ENCODE measurements around the gene NAT16.
"Not testable (repeated sequence)": the region's sequence is repeated elsewhere in the genome, so short reads cannot be mapped to it uniquely, and the experiment has no call there.

The NAT16 gene

GRCh38 chr7:101156866-101157589 lies 23.1 kb downstream of the NAT16 start:
- no peak for DNase-seq

GRCh38 chr7:101156277-101156676 lies 23.8 kb downstream of the NAT16 start:
- no peak for DNase-seq

- DNase-seq = no peak
Measured at GRCh38 chr7:101155303-101155702, 24.8 kb downstream of the NAT16 start.

- no peak for DNase-seq
Measured at GRCh38 chr7:101154693-101155102, 25.4 kb downstream of the NAT16 start.

GRCh38 chr7:101153969-101154692 lies 26.0 kb downstream of the NAT16 start, which contains the start of gene AP1S1:
Gene AP1S1 (plus strand): TSS chr7:101154476. CDS start chr7:101154515, 39 bp downstream.
- DNase-seq = peak; percentile 97

- no peak for DNase-seq
Measured at GRCh38 chr7:101151908-101152651, 28.0 kb downstream of the NAT16 start.

GRCh38 chr7:101140746-101141382 lies 39.2 kb downstream of the NAT16 start:
- no peak for DNase-seq

- DNase-seq = no peak
Measured at GRCh38 chr7:101140339-101140699, 39.8 kb downstream of the NAT16 start.

- DNase-seq = peak; percentile 97
Measured at GRCh38 chr7:101138213-101138870, 41.8 kb downstream of the NAT16 start.

GRCh38 chr7:101137651-101138212 lies 42.4 kb downstream of the NAT16 start:
- no peak for DNase-seq

- DNase-seq = no peak
Measured at GRCh38 chr7:101134399-101134980, 45.6 kb downstream of the NAT16 start.

- DNase-seq = no peak
Measured at GRCh38 chr7:101133621-101134398, 46.3 kb downstream of the NAT16 start.

- not testable (repeated sequence) for DNase-seq
Measured at GRCh38 chr7:101132626-101133600, 47.2 kb downstream of the NAT16 start.

- no peak for DNase-seq
Measured at GRCh38 chr7:101129603-101130117, 50.4 kb downstream of the NAT16 start.

- no peak for DNase-seq
Measured at GRCh38 chr7:101128040-101128834, 51.9 kb downstream of the NAT16 start.

- DNase-seq = no peak
Measured at GRCh38 chr7:101127460-101128039, 52.5 kb downstream of the NAT16 start.

GRCh38 chr7:101126651-101127459 lies 53.2 kb downstream of the NAT16 start, which contains the start of gene SERPINE1:
Gene SERPINE1 (plus strand): TSS chr7:101127104. CDS start chr7:101128394, 1,290 bp downstream.
- peak; percentile 93 for DNase-seq

All from hematopoietic multipotent progenitor cell treated with erythropoietin and hydrocortisone succinate and interleukin-3 and kit ligand, for 6 days (in vitro differentiated cells).